Osteocyte (in vitro differentiated cells): ENCODE data around the gene UBA3. TPM values are rescaled to one million over a fixed set of nuclear protein-coding genes. Genes with fewer than 3 reads are reported as not detected.
A peak's percentile ranks its signal among the peaks of the same experiment; 100 is the strongest.

Source experiments
- DNase-seq: peaks from one replicate; pipeline ENCODE4 v3.0.0; 2021; ENCODE audit warnings: mixed read lengths; ENCODE audit not compliant: unreplicated experiment; ENCODE audit errors: extremely low spot score
- H3K27ac Mint-ChIP-seq: one replicate; pipeline ENCODE4 v1.8.0; 2021; ENCODE audit warnings: mild to moderate bottlenecking, mixed read lengths; ENCODE audit not compliant: unreplicated experiment
- H3K27me3 Mint-ChIP-seq: one replicate; pipeline ENCODE4 v1.8.0; 2021; ENCODE audit warnings: mixed read lengths; ENCODE audit not compliant: unreplicated experiment
- H3K36me3 Mint-ChIP-seq: one replicate; pipeline ENCODE4 v1.8.0; 2021; ENCODE audit warnings: mixed read lengths; ENCODE audit not compliant: unreplicated experiment
- H3K4me1 Mint-ChIP-seq: one replicate; pipeline ENCODE4 v1.8.0; 2021; ENCODE audit warnings: mixed read lengths; ENCODE audit not compliant: unreplicated experiment
- H3K4me3 Mint-ChIP-seq: one replicate; pipeline ENCODE4 v1.8.0; 2021; ENCODE audit warnings: mild to moderate bottlenecking, moderate library complexity, mixed read lengths; ENCODE audit not compliant: unreplicated experiment
- H3K9me3 Mint-ChIP-seq: one replicate; pipeline ENCODE4 v1.8.0; 2021; ENCODE audit warnings: mixed read lengths; ENCODE audit not compliant: unreplicated experiment
- total RNA-seq: library from RNA; stranded (reverse); gene quantifications from 2 replicates; pipeline ENCODE4 v1.2.1, GENCODE V29; 2021
- TF ChIP-seq, protein P1 (sequence below): fragments of 200-600 bp; sonication (generic); IDR thresholded peaks from 2 replicates; pipeline ENCODE4 v1.5.0; 2021; ENCODE audit warnings: antibody characterized with exemption, mild to moderate bottlenecking, moderate library complexity

Gene UBA3
- total RNA-seq, 1 donor from 2014 or later: 75.0 TPM

GRCh38 chr3:69090021-69090420 is 9.9 kb upstream of the UBA3 start:
- no peaks in the 10 kb centered on the region for H3K27me3 Mint-ChIP-seq
- peaks cover 80% of the 10 kb centered on the region for H3K4me1 Mint-ChIP-seq
- TF ChIP-seq, protein P1, sequence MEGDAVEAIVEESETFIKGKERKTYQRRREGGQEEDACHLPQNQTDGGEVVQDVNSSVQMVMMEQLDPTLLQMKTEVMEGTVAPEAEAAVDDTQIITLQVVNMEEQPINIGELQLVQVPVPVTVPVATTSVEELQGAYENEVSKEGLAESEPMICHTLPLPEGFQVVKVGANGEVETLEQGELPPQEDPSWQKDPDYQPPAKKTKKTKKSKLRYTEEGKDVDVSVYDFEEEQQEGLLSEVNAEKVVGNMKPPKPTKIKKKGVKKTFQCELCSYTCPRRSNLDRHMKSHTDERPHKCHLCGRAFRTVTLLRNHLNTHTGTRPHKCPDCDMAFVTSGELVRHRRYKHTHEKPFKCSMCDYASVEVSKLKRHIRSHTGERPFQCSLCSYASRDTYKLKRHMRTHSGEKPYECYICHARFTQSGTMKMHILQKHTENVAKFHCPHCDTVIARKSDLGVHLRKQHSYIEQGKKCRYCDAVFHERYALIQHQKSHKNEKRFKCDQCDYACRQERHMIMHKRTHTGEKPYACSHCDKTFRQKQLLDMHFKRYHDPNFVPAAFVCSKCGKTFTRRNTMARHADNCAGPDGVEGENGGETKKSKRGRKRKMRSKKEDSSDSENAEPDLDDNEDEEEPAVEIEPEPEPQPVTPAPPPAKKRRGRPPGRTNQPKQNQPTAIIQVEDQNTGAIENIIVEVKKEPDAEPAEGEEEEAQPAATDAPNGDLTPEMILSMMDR: no peak
- peak overlapping the region; percentile 2 for H3K4me3 Mint-ChIP-seq
- H3K36me3 Mint-ChIP-seq: peaks cover 4% of the 10 kb centered on the region
- H3K9me3 Mint-ChIP-seq: no peaks in the 10 kb centered on the region
- DNase-seq: no peak
- H3K27ac Mint-ChIP-seq: peak overlapping the region; percentile 48

- no peak for DNase-seq
- Mint-ChIP-seq H3K4me3 (peak overlapping the region; percentile 39), H3K4me1 (peaks cover 81% of the 10 kb centered on the region), H3K27ac (peak overlapping the region; percentile 68), H3K36me3 (peaks cover 4% of the 10 kb centered on the region), H3K27me3 (no peaks in the 10 kb centered on the region), H3K9me3 (no peaks in the 10 kb centered on the region)
- TF ChIP-seq, protein P1: no peak
Observed at GRCh38 chr3:69088063-69088462, 7.9 kb upstream of the UBA3 start.

DNA sequence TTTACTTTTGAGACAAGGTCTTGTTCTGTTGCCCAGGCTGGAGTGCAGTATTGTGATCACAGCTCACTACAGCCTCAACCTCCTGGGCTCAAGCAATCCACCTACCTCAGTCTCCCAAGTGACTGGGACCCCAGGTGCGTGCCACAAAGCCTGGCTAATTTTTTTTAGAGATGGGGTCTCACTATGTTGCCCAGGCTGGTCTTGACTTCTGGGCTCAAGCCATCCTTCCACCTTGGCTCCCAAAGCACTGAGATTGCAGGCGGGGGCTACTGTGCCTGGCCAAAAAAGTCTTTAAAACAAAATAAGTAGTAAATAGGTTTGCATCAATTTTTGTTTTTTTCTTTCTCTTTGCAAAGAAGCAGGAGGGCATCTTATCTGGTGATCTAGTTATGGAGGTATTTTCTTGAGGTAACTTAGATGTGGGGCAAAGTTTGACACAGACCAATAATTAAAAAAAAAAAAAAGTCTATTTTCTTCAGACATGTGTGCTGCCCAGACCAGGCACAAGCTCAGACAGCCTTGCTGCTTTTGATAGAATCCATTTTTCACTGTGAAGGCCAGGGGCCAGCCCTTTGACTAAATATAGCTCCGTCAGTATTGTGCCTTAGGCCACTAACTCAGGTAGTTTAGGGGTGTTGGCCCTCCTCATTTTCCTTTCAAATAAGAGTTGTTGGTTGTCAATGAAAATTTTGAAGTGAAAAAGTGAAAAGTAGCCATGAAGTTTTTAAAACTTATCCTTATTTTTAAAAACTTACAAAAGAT is 7.0 kb upstream of the UBA3 start:
- peaks cover 82% of the 10 kb centered on the region for H3K4me1 Mint-ChIP-seq
- H3K4me3 Mint-ChIP-seq: peak overlapping the region; percentile 32
- no peaks in the 10 kb centered on the region for H3K27me3 Mint-ChIP-seq
- H3K27ac Mint-ChIP-seq: peak overlapping the region; percentile 47
- TF ChIP-seq, protein P1: no peak
- H3K9me3 Mint-ChIP-seq: no peaks in the 10 kb centered on the region
- DNase-seq: no peak
- H3K36me3 Mint-ChIP-seq: peaks cover 2% of the 10 kb centered on the region

GRCh38 chr3:69085833-69086722 is 5.9 kb upstream of the UBA3 start:
- peak overlapping the region; percentile 92 for H3K4me3 Mint-ChIP-seq
- no peaks in the 10 kb centered on the region for H3K27me3 Mint-ChIP-seq
- H3K9me3 Mint-ChIP-seq: no peaks in the 10 kb centered on the region
- peak overlapping the region; percentile 98 for H3K27ac Mint-ChIP-seq
- H3K36me3 Mint-ChIP-seq: no peaks in the 10 kb centered on the region
- TF ChIP-seq, protein P1: no peak
- H3K4me1 Mint-ChIP-seq: peaks cover 81% of the 10 kb centered on the region
- DNase-seq: peak; percentile 91
